HPDE6-E6E7 (cell line): ENCODE measurements around the gene CYP4F22.
"Not testable (repeated sequence)": the region's sequence is repeated elsewhere in the genome, so short reads cannot be mapped to it uniquely, and the experiment has no call there.

Experiments
- DNase-seq: peaks from one replicate; pipeline ENCODE4 v3.0.0; 2011; ENCODE audit warnings: missing footprints; ENCODE audit errors: extremely low spot score

Gene CYP4F22

GRCh38 chr19:15508035-15508710 is at the start of gene CYP4F22:
CYP4F22 (plus strand) TSS chr19:15508525; CDS start chr19:15525337, 16,812 bp downstream.
- no peak for DNase-seq

GRCh38 chr19:15461694-15462093 is 46.6 kb upstream of the CYP4F22 start:
- DNase-seq, result no peak

GRCh38 chr19:15463861-15464371 is 44.4 kb upstream of the CYP4F22 start:
- no peak for DNase-seq

DNA sequence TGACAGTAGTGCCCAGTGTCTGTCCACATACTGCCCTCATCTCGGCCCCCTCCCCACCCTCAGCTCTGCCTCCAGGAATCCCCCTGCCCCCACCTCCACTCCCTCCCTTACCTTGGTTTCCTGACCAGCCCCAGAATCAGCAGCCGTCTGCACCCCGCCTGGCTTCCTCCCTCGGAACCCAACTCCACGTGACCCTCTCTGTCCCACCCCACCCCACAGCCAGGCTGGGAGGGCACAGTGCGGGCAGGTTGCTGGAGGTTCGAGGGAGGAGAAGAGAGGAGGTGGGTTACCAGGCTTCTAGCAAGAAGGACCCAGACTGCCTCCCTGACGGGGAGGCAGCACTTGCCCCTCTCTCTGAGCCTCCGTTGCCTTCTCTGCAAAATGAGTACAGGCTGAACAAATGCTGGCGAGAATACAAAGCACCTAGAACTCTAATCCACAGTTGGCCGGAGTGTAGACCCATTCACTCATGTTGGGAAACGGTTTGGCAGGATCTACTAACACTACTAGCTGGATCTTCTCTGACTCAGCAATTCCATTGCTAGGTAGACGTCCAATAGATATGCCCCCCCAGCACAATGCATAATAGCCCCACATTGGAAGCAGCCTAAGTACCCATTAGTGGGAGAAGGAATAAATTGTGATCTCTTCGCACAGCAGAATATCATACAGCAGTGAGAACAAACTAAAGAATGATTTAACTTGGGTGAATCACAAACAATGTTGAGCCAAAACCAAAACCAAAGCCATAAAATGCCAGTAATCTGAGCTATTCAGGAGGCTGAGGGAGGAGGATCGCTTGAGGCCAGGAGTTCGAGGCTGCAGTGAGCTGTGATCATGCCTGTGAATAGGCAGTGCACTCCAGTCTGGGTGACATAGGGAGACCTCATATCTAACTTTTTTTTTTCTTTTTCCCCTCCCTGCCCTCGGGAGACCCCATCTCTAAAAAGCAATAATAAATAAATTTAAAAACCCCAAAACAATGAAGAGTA is 43.6 kb upstream of the CYP4F22 start, which contains the start of gene RASAL3:
TSS of gene RASAL3 (minus strand) at position 151 of the 992 bp plus-strand sequence. CDS start 186 bp downstream, outside the sequence.
- DNase-seq, result no peak

- DNase-seq, result no peak
Observed at GRCh38 chr19:15466851-15467733, 41.2 kb upstream of the CYP4F22 start.

DNA sequence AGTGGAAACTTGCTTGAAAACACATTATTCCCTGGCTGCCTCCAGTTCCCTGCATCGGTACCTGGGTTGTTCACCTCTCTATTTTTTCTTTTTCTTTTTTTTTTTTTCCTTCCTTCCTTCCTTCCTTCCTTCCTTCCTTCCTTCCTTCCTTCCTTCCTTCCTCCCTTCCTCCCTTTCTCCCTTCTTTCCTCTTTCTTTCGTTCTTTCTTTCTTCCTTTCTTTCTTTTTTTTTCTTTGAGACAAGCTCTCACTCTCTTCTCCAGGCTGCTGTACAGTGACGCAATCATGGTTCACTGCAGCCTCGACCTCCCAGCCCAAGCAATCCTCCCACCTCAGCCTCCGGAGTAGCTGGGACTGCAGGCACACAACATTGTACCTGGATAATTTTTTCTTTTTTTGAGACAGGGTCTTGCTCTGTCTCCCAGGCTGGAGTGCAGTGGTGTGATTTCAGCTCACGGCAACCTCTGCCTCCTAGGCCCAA is 40.6 kb upstream of the CYP4F22 start:
- DNase-seq, result no peak

- no peak for DNase-seq
Observed at GRCh38 chr19:15468675-15469512, 39.4 kb upstream of the CYP4F22 start.

DNA sequence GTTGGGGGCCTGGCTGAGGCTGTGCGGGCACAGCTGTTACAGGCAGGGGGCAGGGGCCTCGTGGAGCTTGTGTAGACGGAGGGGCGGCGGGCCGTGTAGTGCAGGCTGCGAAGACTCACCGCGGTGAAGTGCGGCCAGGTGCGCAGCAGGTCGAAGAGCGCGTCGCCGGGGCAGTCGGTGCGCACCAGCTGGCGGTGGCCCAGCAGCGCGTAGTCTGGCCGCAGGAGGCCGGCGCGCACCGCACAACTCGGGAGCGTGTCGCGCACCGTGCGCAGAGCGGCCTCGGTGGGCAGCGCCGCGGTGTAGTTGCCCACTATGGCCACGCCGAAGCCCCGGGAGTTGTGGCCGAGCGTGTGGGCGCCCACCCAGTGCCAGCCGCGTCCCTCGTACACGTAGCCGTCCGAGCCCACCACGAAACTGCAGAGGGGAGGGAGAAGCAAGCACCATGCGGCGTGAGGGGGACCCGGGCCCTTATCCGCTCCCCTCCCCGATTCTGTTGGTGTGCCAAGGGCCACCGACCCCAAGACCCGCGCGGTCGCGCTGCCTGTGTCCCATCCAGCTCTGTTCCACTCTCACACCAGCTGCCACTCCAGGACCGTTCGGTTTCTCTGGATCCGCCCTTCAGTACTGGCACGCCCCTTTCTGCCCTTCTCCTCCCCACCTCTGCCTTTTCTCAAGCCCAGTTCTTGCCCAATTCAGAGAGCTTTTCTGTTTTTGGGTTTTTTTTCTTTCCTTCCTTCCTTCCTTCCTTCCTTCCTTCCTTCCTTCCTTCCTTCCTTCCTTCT is 38.6 kb upstream of the CYP4F22 start:
- DNase-seq, result no peak

DNA sequence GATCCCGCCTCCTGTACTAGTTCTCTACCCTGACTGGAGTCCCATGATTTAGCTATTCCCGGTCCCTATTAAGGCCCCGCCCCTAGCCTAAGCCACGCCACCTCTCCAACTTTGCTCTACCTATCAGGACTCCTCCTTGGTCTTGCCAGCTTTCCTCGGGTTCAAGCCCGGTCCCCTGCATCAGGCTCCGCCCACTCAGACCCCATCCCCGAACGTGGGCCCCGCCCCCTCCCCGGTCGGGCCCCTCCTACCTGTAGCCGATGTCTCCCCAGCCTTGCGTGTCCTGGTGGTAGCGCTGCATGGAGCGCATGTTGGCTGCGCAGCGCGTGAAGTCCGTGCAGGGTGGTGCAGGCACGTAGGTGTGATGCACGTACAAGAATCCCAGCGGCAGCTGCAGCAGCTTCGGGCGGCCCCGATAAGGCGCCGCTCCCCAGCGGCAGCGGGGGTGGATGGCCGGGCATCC is 36.7 kb upstream of the CYP4F22 start:
- no peak for DNase-seq

GRCh38 chr19:15473821-15474220 is 34.5 kb upstream of the CYP4F22 start:
- not testable (repeated sequence) for DNase-seq

DNA sequence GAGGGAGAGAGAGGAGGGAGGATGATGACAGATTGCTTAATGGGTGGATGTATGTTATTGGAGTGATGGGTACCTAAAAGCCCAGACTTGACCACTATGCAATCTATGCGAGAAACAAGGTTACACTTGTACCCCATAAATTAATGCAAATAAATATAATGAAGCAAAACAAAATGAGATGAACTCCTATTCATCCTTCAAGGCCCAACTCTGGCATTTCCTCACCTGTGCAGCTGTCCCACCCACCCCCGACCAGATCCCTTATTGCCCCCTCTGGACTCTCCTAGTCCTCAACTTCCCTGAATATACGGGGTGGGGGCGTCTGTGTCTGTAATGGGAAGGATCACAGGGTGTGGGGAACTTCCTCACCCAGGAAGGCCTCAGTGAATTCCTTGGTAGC is 33.2 kb upstream of the CYP4F22 start:
- no peak for DNase-seq

GRCh38 chr19:15475611-15476010 is 32.7 kb upstream of the CYP4F22 start:
- DNase-seq, result no peak

- no peak for DNase-seq
Observed at GRCh38 chr19:15476325-15476724, 32.0 kb upstream of the CYP4F22 start.

DNA sequence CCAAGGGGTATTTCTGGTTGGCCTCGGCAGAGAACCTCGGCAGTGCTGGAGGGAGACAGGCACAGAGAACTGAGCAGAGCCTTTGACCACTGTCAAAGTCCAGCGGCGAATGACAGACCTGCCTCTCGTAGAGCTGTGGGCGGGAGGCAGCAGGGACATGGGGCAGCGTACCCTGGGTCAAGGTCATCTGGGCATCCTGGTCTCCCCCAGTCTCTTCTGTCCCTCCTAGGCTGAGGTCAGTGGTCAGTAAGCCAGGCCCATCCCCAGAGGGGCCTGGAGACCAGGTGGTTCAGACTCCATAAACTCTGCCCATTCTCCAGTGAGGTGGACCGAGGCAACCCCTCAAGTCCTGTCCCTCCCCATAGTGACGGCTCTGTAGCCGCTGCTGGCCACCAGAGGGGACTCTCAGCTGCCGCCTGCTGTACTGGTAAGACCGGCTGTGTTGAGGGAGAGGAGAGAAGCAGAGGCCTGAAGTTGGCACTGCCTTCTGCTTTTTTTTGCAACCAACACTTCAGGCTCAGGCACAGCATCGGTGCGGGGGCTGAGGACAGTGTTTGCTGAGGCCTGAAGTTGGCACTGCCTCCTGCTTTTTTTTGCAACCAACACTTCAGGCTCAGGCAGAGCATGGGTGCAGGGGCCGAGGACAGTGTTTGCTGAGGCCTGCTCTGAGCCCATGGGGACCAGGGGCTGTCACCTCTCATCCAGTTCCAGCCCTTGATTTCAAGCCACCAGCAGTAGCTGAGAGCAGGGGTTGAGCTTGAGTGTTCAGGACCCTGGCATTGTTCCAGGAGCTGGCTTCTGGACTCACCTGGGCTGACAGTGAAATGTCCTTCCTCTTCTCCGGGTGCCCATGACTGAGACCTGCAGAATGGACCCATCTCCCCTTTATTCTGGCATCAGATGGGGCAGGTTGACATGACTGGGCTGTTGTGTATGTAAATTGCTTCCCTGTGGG is 28.7 kb upstream of the CYP4F22 start, which contains the start of gene PGLYRP2:
TSS of gene PGLYRP2 (minus strand) at position 111 of the 955 bp plus-strand sequence. CDS start 130 bp downstream, outside the sequence.
- DNase-seq, result no peak

- DNase-seq, result not testable (repeated sequence)
Observed at GRCh38 chr19:15480996-15481395, 27.3 kb upstream of the CYP4F22 start.

GRCh38 chr19:15485768-15486167 is 22.6 kb upstream of the CYP4F22 start:
- DNase-seq, result not testable (repeated sequence)

DNA sequence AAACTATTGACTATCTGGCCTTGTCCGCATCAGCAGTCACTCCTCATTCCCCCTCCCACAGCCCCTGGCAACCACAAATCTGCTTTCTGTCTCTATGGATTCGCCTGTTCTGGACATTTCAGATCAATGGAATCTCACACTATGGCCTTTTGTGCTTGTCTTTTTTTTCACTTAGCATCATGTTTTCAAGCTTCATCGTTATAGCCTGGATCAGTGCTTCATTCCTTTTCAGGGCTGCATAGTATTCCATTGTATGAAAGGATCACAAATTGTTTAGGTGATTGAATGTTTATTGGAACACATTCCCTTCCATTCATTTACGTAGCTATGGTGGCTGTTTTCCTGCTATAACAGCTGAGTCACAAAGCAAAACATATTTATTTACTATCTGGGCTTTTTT is 21.3 kb upstream of the CYP4F22 start:
- DNase-seq, result no peak
